Fibroblast of lung (primary cell): ENCODE data around the gene IGF2R. TPM values are rescaled to one million over a fixed set of nuclear protein-coding genes. Genes with fewer than 3 reads are reported as not detected.

Source experiments
- DNase-seq, 2 donors: peaks; one replicate each; pipeline versions ENCODE4 v3.0.0 to v3.0.0-alpha.2; 2010; ENCODE audit warnings: low read depth in 2 of 2
- H2AFZ ChIP-seq: 2 replicates; pipeline ENCODE4 v1.5.1; 2012; ENCODE audit warnings: low read length, control low read depth, inconsistent platforms
- H3K27ac ChIP-seq: 2 replicates; pipeline ENCODE4 v1.5.1; 2011; ENCODE audit warnings: low read length, control low read depth; ENCODE audit not compliant: insufficient read depth
- H3K27me3 ChIP-seq: 2 replicates; pipeline ENCODE4 v1.5.1; 2011; ENCODE audit warnings: mild to moderate bottlenecking, low read length; ENCODE audit not compliant: control insufficient read depth, insufficient read depth
- H3K36me3 ChIP-seq: 2 replicates; pipeline ENCODE4 v1.5.1; 2011; ENCODE audit warnings: low read length; ENCODE audit not compliant: control insufficient read depth, insufficient read depth
- H3K4me1 ChIP-seq: 2 replicates; pipeline ENCODE4 v1.5.1; 2011; ENCODE audit warnings: low read length; ENCODE audit not compliant: control insufficient read depth, insufficient read depth; ENCODE audit errors: extremely low read depth
- H3K4me2 ChIP-seq: 2 replicates; pipeline ENCODE4 v1.5.1; 2011; ENCODE audit warnings: low read length, control low read depth; ENCODE audit not compliant: insufficient read depth; ENCODE audit errors: extremely low read depth
- H3K4me3 ChIP-seq, 4 experiments: fragments of 200-600 bp in 1 of 4; sonication (generic) in 1 of 4; replicated peaks in 1 of 4; 2 replicates each; pipeline ENCODE4 v1.5.1; 2011 to 2016; ENCODE audit warnings: low read length in 4 of 4, low read depth in 3 of 4, mild to moderate bottlenecking in 3 of 4, control low read depth in 2 of 4, inconsistent platforms in 1 of 4, mixed read lengths in 1 of 4; ENCODE audit not compliant: insufficient read depth in 1 of 4; ENCODE audit errors: control extremely low read depth in 1 of 4
- H3K79me2 ChIP-seq: 2 replicates; pipeline ENCODE4 v1.5.1; 2012; ENCODE audit warnings: mild to moderate bottlenecking, low read length, inconsistent platforms; ENCODE audit not compliant: control insufficient read depth, insufficient read depth
- H3K9ac ChIP-seq: 2 replicates; pipeline ENCODE4 v1.5.1; 2011; ENCODE audit warnings: mild to moderate bottlenecking, low read length, control low read depth; ENCODE audit not compliant: insufficient read depth
- H3K9me3 ChIP-seq: 2 replicates; pipeline ENCODE4 v1.5.1; 2012; ENCODE audit warnings: low read depth, low read length; ENCODE audit not compliant: control insufficient read depth, insufficient read depth
- H4K20me1 ChIP-seq: 2 replicates; pipeline ENCODE4 v1.5.1; 2011; ENCODE audit warnings: low read length; ENCODE audit not compliant: control insufficient read depth, insufficient read depth; ENCODE audit errors: extremely low read depth
- EZH2 ChIP-seq: IDR thresholded peaks from 2 replicates; pipeline ENCODE4 v1.5.1; 2012; ENCODE audit warnings: low read length, control low read depth, mild to moderate bottlenecking; ENCODE audit errors: missing control alignments
- polyA plus RNA-seq, 2 donors: library from polyadenylated mRNA; depleted of rRNA in 1 of 2; stranded (reverse) in 1 of 2; unstranded in 1 of 2; fragments of >200 nt; gene quantifications; 2 replicates each; pipeline ENCODE4 v1.2.1, GENCODE V29; 2011 to 2012; ENCODE audit warnings: missing spikeins in 1 of 2
- total RNA-seq: library from RNA; depleted of rRNA; stranded (reverse); fragments of >200 nt; gene quantifications from 2 replicates; pipeline ENCODE4 v1.2.1, GENCODE V29; 2014
- TF ChIP-seq, protein P1 (sequence below), 2 donors: IDR thresholded peaks in 1 of 2; conservative IDR thresholded peaks in 1 of 2; 1 replicate in 1 of 2; 2 replicates in 1 of 2; pipeline ENCODE4 v1.5.1; 2011 to 2012; ENCODE audit warnings: low read length in 2 of 2, control low read depth in 1 of 2, inconsistent platforms in 1 of 2, low read depth in 1 of 2, mild to moderate bottlenecking in 1 of 2

Gene IGF2R
- total and polyA plus RNA-seq, 2 donors (not counting 1 experiment from before 2014, with no cell fraction given), result 37.6 to 300 TPM

DNA sequence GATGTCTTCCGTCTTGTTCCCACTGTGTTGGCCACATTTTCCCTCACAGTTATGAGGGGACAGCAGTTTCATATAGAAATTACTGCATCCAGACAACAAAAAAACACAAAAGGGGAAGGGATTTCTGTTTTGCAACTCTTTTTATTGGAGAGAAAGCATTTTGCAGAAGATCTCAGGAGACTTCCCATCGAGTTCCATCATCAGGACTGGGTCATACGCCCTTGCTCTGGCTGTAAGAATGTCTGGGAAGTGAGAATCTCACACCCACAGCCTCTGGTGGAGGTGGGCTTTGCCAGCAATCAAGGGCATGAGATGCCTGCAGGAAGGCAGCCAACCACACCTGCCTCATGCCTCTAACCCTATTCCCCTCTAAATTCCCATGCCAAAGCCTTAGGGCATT, 5.8 kb upstream of the IGF2R start:
- DNase-seq, result no peak
- no peaks in the 10 kb centered on the region for H3K9me3 ChIP-seq
- no peak overlapping the region for H3K4me2 ChIP-seq
- no peak overlapping the region for H3K4me3 ChIP-seq
- no peaks in the 10 kb centered on the region for H3K36me3 ChIP-seq
- H3K9ac ChIP-seq, result no peak overlapping the region
- H2AFZ ChIP-seq, result no peak overlapping the region
- H3K4me1 ChIP-seq, result peaks cover 4% of the 10 kb centered on the region
- no peaks in the 10 kb centered on the region for H4K20me1 ChIP-seq
- no peak overlapping the region for H3K27ac ChIP-seq
- H3K27me3 ChIP-seq, result no peaks in the 10 kb centered on the region
- TF ChIP-seq, protein P1, sequence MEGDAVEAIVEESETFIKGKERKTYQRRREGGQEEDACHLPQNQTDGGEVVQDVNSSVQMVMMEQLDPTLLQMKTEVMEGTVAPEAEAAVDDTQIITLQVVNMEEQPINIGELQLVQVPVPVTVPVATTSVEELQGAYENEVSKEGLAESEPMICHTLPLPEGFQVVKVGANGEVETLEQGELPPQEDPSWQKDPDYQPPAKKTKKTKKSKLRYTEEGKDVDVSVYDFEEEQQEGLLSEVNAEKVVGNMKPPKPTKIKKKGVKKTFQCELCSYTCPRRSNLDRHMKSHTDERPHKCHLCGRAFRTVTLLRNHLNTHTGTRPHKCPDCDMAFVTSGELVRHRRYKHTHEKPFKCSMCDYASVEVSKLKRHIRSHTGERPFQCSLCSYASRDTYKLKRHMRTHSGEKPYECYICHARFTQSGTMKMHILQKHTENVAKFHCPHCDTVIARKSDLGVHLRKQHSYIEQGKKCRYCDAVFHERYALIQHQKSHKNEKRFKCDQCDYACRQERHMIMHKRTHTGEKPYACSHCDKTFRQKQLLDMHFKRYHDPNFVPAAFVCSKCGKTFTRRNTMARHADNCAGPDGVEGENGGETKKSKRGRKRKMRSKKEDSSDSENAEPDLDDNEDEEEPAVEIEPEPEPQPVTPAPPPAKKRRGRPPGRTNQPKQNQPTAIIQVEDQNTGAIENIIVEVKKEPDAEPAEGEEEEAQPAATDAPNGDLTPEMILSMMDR (conservative IDR thresholded peaks at IDR 0.05 in 1 of 2, IDR thresholded peaks at IDR 0.05 in 1 of 2; ENCODE audit: low read depth in 1 of 2, low read length in 2 of 2), result no peak
- no peak for TF ChIP-seq EZH2
- no peaks in the 10 kb centered on the region for H3K79me2 ChIP-seq

DNA sequence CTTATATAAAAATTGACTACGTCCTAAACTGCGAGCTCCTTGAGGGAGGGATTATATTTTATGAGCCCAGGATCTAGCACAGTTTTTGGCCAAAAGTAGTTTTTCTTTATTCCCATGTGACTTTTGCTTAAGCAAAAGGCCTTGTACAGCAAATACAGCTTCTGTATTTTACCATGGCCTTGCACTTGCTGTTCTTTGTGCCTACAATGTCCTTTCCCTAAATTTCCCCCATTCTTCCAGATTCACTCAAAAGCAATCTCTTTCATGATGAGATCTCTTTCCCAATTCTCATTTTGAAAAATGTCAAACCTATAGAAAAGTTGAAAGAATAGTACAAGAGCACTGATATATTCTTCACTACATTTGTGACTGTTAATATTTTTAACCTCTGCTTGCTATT, 4.8 kb upstream of the IGF2R start:
- DNase-seq, result no peak
- no peak for TF ChIP-seq EZH2
- H3K27me3 ChIP-seq, result no peaks in the 10 kb centered on the region
- H3K4me3 ChIP-seq, result no peak overlapping the region
- H3K4me1 ChIP-seq, result peaks cover 4% of the 10 kb centered on the region
- H3K36me3 ChIP-seq, result no peaks in the 10 kb centered on the region
- H3K79me2 ChIP-seq, result no peaks in the 10 kb centered on the region
- no peaks in the 10 kb centered on the region for H4K20me1 ChIP-seq
- no peak overlapping the region for H3K9ac ChIP-seq
- H3K9me3 ChIP-seq, result no peaks in the 10 kb centered on the region
- no peak overlapping the region for H2AFZ ChIP-seq
- no peak overlapping the region for H3K4me2 ChIP-seq
- H3K27ac ChIP-seq, result no peak overlapping the region

DNA sequence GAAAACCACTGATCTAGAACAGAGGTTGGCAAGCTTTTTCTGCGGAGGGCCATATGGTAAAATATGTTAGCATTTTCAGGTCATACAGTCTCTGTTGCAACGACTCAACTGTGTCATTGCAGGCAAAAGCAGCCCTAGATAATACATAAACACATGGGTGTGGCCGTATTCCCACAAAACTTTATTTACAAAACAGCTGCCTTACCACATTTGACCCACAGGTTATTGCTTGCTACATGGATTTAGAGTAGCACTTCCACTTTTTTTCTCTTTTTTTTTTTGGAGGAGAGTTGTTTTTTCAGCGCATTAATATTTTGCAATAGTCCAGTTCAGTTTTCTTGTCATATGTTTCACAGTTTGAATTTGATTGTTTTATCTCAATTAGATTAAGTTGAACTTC, 2.5 kb upstream of the IGF2R start:
- no peak overlapping the region for H2AFZ ChIP-seq
- DNase-seq, result peak in 1 of 2 donors; percentile 61
- TF ChIP-seq, protein P1 (conservative IDR thresholded peaks at IDR 0.05 in 1 of 2, IDR thresholded peaks at IDR 0.05 in 1 of 2; ENCODE audit: low read depth in 1 of 2, low read length in 2 of 2), result no peak
- no peak for TF ChIP-seq EZH2

More for the DNA sequence above, 2.5 kb upstream of the IGF2R start:
- Histone ChIP-seq H3K27ac (no peak overlapping the region), H3K4me3 (no peak overlapping the region), H3K9ac (no peak overlapping the region), H3K27me3 (no peaks in the 10 kb centered on the region), H3K79me2 (peaks cover 21% of the 10 kb centered on the region), H3K4me2 (no peak overlapping the region), H3K4me1 (peaks cover 4% of the 10 kb centered on the region), H3K9me3 (no peaks in the 10 kb centered on the region), H4K20me1 (no peaks in the 10 kb centered on the region), H3K36me3 (no peaks in the 10 kb centered on the region)
